Measurements from ENCODE around the gene TMEM97.

GRCh38 chr17:28343491-28343932 lies 24.5 kb downstream of the TMEM97 start:
- TF ChIP-seq, protein P1, sequence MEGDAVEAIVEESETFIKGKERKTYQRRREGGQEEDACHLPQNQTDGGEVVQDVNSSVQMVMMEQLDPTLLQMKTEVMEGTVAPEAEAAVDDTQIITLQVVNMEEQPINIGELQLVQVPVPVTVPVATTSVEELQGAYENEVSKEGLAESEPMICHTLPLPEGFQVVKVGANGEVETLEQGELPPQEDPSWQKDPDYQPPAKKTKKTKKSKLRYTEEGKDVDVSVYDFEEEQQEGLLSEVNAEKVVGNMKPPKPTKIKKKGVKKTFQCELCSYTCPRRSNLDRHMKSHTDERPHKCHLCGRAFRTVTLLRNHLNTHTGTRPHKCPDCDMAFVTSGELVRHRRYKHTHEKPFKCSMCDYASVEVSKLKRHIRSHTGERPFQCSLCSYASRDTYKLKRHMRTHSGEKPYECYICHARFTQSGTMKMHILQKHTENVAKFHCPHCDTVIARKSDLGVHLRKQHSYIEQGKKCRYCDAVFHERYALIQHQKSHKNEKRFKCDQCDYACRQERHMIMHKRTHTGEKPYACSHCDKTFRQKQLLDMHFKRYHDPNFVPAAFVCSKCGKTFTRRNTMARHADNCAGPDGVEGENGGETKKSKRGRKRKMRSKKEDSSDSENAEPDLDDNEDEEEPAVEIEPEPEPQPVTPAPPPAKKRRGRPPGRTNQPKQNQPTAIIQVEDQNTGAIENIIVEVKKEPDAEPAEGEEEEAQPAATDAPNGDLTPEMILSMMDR (tag by site-specific recombination; IDR thresholded peaks at IDR 0.05): no peak
- TF ChIP-seq ZFP41 (tag by site-specific recombination; IDR thresholded peaks at IDR 0.05; ENCODE audit: borderline replicate concordance) (no peak), KLF8 (tag by site-specific recombination; IDR thresholded peaks at IDR 0.05) (no peak), PRDM1 (tag by site-specific recombination; IDR thresholded peaks at IDR 0.05) (no peak), ZEB2 (tag by site-specific recombination; IDR thresholded peaks at IDR 0.05) (no peak), ZNF10 (tag by site-specific recombination; IDR thresholded peaks at IDR 0.05) (no peak), ZNF23 (tag by site-specific recombination; IDR thresholded peaks at IDR 0.05; ENCODE audit: borderline replicate concordance) (no peak), ZNF169 (tag by site-specific recombination; IDR thresholded peaks at IDR 0.05) (no peak), ZFP69B (tag by site-specific recombination; IDR thresholded peaks at IDR 0.05) (no peak), ZNF350 (tag by site-specific recombination; IDR thresholded peaks at IDR 0.05) (no peak), MZF1 (tag by site-specific recombination; IDR thresholded peaks at IDR 0.05; ENCODE audit: borderline replicate concordance) (no peak)
- TF ChIP-seq, protein P2, sequence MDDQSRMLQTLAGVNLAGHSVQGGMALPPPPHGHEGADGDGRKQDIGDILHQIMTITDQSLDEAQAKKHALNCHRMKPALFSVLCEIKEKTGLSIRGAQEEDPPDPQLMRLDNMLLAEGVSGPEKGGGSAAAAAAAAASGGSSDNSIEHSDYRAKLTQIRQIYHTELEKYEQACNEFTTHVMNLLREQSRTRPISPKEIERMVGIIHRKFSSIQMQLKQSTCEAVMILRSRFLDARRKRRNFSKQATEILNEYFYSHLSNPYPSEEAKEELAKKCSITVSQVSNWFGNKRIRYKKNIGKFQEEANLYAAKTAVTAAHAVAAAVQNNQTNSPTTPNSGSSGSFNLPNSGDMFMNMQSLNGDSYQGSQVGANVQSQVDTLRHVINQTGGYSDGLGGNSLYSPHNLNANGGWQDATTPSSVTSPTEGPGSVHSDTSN (CRISPR knock-in tag; IDR thresholded peaks at IDR 0.05): no peak
